PC-9 (cell line): ENCODE data around the gene DIAPH2. TPM values are rescaled to one million over a fixed set of nuclear protein-coding genes. Genes with fewer than 3 reads are reported as not detected.

Experiments
- BruUV-seq: library from RNA; stranded (reverse); fragments of 400-500 nt; replicated peaks from 2 replicates; lab custom pipeline; 2021; lab: Mats Ljungman, UMichigan
- CTCF ChIA-PET: fragments of 300-600 bp; sonication (Branson Sonifier 250); formaldehyde crosslinking; loops from one replicate; lab custom pipeline; 2022; ENCODE audit warnings: antibody characterized with exemption; lab: Charles Lee
- POLR2A ChIA-PET: fragments of 300-600 bp; sonication (Branson Sonifier 250); formaldehyde crosslinking; loops from one replicate; lab custom pipeline; 2022; ENCODE audit warnings: antibody characterized with exemption; ENCODE audit not compliant: unreplicated experiment; lab: Charles Lee
- DNase-seq, 2 experiments: peaks; one replicate each; pipeline versions ENCODE4 v3.0.0 to v3.0.0-alpha.2; 2015 to 2022; ENCODE audit warnings: mixed read lengths in 1 of 2
- H2AFZ ChIP-seq: fragments of 200-600 bp; sonication (generic); 2 replicates; pipeline ENCODE4 v1.8.1; 2017; ENCODE audit warnings: antibody characterized with exemption
- H3F3A ChIP-seq: fragments of 200-600 bp; sonication (generic); 2 replicates; pipeline ENCODE4 v1.8.1; 2017; ENCODE audit warnings: antibody characterized with exemption, mild to moderate bottlenecking, low read depth; ENCODE audit not compliant: insufficient read depth
- H3K27ac ChIP-seq: fragments of 200-600 bp; sonication (generic); 2 replicates; pipeline ENCODE4 v1.6.1; 2016; ENCODE audit warnings: mixed run types
- H3K27me3 ChIP-seq: fragments of 200-600 bp; sonication (generic); 2 replicates; pipeline ENCODE4 v1.6.1; 2016; ENCODE audit warnings: low read depth, mixed run types; ENCODE audit not compliant: insufficient read depth
- H3K36me3 ChIP-seq: fragments of 200-600 bp; sonication (generic); 2 replicates; pipeline ENCODE4 v1.6.1; 2016; ENCODE audit warnings: low read depth, mixed run types
- H3K4me1 ChIP-seq: fragments of 200-600 bp; sonication (generic); replicated peaks from 2 replicates; pipeline ENCODE4 v1.6.1; 2016; ENCODE audit warnings: mixed run types; ENCODE audit not compliant: insufficient read depth
- H3K4me2 ChIP-seq: fragments of 200-600 bp; sonication (generic); 2 replicates; pipeline ENCODE4 v1.6.1; 2017; ENCODE audit warnings: mixed run types
- H3K4me3 ChIP-seq: fragments of 200-600 bp; sonication (generic); 2 replicates; pipeline ENCODE4 v1.6.1; 2016; ENCODE audit warnings: mixed run types
- H3K79me2 ChIP-seq: fragments of 200-600 bp; sonication (generic); 2 replicates; pipeline ENCODE4 v1.6.1; 2017; ENCODE audit warnings: low read depth, mixed run types
- H3K9me2 ChIP-seq: fragments of 200-600 bp; sonication (generic); 2 replicates; pipeline ENCODE4 v1.8.1; 2017; ENCODE audit warnings: mild to moderate bottlenecking; ENCODE audit not compliant: insufficient read depth
- H3K9me3 ChIP-seq: fragments of 200-600 bp; sonication (generic); 2 replicates; pipeline ENCODE4 v1.8.1; 2016; ENCODE audit warnings: low read depth; ENCODE audit not compliant: insufficient read depth
- H4K20me1 ChIP-seq: fragments of 200-600 bp; sonication (generic); 2 replicates; pipeline ENCODE4 v1.8.1; 2017; ENCODE audit not compliant: insufficient read depth
- CTCF ChIP-seq: fragments of 200-600 bp; sonication (generic); conservative IDR thresholded peaks from 2 replicates; pipeline ENCODE4 v1.6.1; 2017; ENCODE audit warnings: mixed run types, antibody characterized with exemption, mild to moderate bottlenecking, moderate library complexity
- EZH2 ChIP-seq: fragments of 200-600 bp; sonication (generic); IDR thresholded peaks from 2 replicates; pipeline ENCODE4 v1.8.0; 2017; ENCODE audit warnings: antibody characterized with exemption, low read depth
- intact Hi-C: fragments of 100-400 bp; cut with micrococcal nuclease; formaldehyde crosslinking; loops from one replicate; pipeline ENCODE4 v1.10.0; 2022; ENCODE audit not compliant: unreplicated experiment
- total RNA-seq: library from RNA; stranded (reverse); gene quantifications from 2 replicates; pipeline ENCODE4 v1.2.3, GENCODE V29; 2021

Gene DIAPH2
- total RNA-seq, 1 experiment from 2014 or later: 12.0 TPM

- Histone ChIP-seq H2AFZ (no peak overlapping the region), H3K79me2 (no peaks in the 10 kb centered on the region), H3K9me3 (no peaks in the 10 kb centered on the region), H4K20me1 (no peaks in the 10 kb centered on the region), H3F3A (no peaks in the 10 kb centered on the region), H3K27ac (no peak overlapping the region), H3K4me1 (no peaks in the 10 kb centered on the region), H3K36me3 (no peaks in the 10 kb centered on the region), H3K27me3 (no peaks in the 10 kb centered on the region), H3K9me2 (no peaks in the 10 kb centered on the region), H3K4me2 (no peak overlapping the region), H3K4me3 (no peak overlapping the region)
- TF ChIP-seq CTCF: no peak
- TF ChIP-seq EZH2: no peak
- no peak for DNase-seq
- POLR2A ChIA-PET: no interaction called here
- CTCF ChIA-PET: no interaction called here
- intact Hi-C loops: loop anchor here (10.0 kb wide), 1 partner anchor 658 kb away; no protein-coding TSS in a partner anchor
- BruUV-seq: no TSS peak
Observed at GRCh38 chrX:97026406-97026805, 341.8 kb downstream of the DIAPH2 start.

GRCh38 chrX:97027384-97027922 is 342.8 kb downstream of the DIAPH2 start:
- DNase-seq: no peak
- CTCF ChIA-PET: no interaction called here
- intact Hi-C loops: loop anchor here (10.0 kb wide), 1 partner anchor 657 kb away; no protein-coding TSS in a partner anchor

DNA sequence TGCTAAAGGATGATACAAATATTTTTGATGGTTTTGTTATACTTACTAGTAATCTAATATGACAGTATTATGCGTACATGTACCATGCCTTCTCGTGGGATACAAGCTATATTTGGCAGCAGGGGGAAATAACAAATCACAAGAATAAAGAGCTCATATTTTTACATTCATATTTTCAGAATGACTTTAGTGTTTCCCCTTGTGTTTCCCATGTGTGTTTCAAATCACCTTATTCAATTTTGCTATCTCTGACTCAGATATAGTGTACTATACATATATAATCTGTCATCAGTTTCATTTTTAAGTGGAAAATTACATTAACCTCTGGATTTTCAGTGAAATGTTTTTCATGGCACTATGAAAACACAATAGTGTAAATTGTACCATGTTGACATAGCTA is 345.8 kb downstream of the DIAPH2 start:
- Histone ChIP-seq H3K9me2 (no peaks in the 10 kb centered on the region), H3K27ac (no peak overlapping the region), H2AFZ (no peak overlapping the region), H3K4me1 (no peaks in the 10 kb centered on the region), H3K79me2 (no peaks in the 10 kb centered on the region), H3K27me3 (no peaks in the 10 kb centered on the region), H3K36me3 (no peaks in the 10 kb centered on the region), H3K4me2 (no peak overlapping the region), H3F3A (no peaks in the 10 kb centered on the region), H3K4me3 (no peak overlapping the region), H4K20me1 (no peaks in the 10 kb centered on the region), H3K9me3 (no peaks in the 10 kb centered on the region)
- no peak for TF ChIP-seq EZH2
- TF ChIP-seq CTCF: no peak
- no peak for DNase-seq
- POLR2A ChIA-PET: no interaction called here
- intact Hi-C loops: no loop called here
- CTCF ChIA-PET: no interaction called here
- BruUV-seq: no TSS peak

More at GRCh38 chrX:97027384-97027922, 342.8 kb downstream of the DIAPH2 start:
- no TSS peak for BruUV-seq
- no peaks in the 10 kb centered on the region for H3K36me3 ChIP-seq
- no peaks in the 10 kb centered on the region for H3K79me2 ChIP-seq
- no peaks in the 10 kb centered on the region for H3K9me2 ChIP-seq
- H3K4me3 ChIP-seq: no peak overlapping the region
- no peak overlapping the region for H3K27ac ChIP-seq
- no peaks in the 10 kb centered on the region for H3F3A ChIP-seq
- no peak overlapping the region for H2AFZ ChIP-seq
- no peaks in the 10 kb centered on the region for H3K27me3 ChIP-seq
- POLR2A ChIA-PET: no interaction called here
- no peaks in the 10 kb centered on the region for H4K20me1 ChIP-seq
- no peak overlapping the region for H3K4me2 ChIP-seq
- TF ChIP-seq EZH2: no peak
- TF ChIP-seq CTCF: no peak
- H3K9me3 ChIP-seq: no peaks in the 10 kb centered on the region
- no peaks in the 10 kb centered on the region for H3K4me1 ChIP-seq
